HG02852 (cell line): ENCODE data around the gene CCR5.
A peak's percentile ranks its signal among the peaks of the same experiment; 100 is the strongest.

Experiments
- ATAC-seq: cut with Tn5 transposase; IDR thresholded peaks from one replicate; pipeline ENCODE4 v1.9.1; 2021; ENCODE audit warnings: mild to moderate bottlenecking, moderate library complexity; ENCODE audit not compliant: unreplicated experiment

The CCR5 gene

GRCh38 chr3:46358466-46358865, 12.3 kb upstream of the CCR5 start:
- no peak for ATAC-seq

- no peak for ATAC-seq
Observed at GRCh38 chr3:46359733-46360493, 10.8 kb upstream of the CCR5 start.

- ATAC-seq: no peak
Observed at GRCh38 chr3:46360907-46361306, 9.8 kb upstream of the CCR5 start.

GRCh38 chr3:46361408-46362283, 9.1 kb upstream of the CCR5 start:
- ATAC-seq: no peak

DNA sequence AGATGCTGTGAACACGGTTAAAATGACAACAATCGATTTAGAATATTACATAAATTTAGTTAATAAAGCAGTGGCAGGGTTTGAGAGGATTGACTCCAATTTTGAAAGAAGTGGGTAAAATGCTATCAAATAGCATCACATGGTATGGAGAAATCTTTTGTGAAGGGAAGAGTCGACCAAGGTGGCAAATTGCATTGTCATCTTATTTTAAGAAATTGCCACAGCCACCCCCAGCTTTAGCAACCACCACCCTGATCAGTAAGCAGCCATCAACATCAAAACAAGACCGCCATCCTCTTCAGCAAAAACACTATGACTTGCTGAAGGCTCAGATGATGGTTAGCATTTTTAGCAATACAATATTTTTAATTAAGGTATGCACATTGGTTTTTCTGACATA, 5.7 kb upstream of the CCR5 start:
- ATAC-seq: no peak

- no peak for ATAC-seq
Observed at GRCh38 chr3:46365737-46366524, 4.8 kb upstream of the CCR5 start.

DNA sequence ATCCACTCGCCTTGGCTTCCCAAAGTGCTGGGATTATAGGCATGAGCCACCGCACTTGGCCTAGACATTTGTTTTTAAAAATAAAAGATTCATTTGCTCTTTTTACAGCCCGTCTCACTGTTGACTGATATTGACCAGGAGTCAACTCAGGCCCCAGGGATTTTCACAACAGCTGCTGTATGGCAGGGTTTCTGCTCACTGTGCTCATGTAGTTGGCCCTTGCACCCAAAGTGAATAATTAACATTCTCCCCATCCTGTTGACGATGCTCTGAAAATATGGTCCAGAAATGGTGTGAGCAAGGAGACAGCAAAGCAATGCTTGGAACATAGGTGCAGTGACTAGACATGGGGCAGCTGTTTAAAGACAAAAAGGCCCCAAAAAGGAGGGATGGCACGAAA, 2.9 kb upstream of the CCR5 start:
- no peak for ATAC-seq

DNA sequence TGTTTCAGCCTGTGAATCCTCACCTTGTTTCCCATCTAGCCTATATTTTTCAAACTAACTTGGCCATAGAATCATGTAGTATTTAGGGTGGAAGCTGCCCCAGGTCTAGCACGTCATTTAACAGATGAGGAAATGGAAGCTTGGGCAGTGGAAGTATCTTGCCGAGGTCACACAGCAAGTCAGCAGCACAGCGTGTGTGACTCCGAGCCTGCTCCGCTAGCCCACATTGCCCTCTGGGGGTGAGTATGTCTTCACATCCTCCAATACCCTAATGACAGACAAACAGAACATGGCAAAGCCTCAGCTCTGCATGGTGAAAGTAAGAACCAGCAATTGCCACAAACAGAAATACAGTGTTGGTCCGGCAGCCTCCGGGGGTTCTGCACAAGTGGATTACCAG, 2.2 kb upstream of the CCR5 start:
- no peak for ATAC-seq

DNA sequence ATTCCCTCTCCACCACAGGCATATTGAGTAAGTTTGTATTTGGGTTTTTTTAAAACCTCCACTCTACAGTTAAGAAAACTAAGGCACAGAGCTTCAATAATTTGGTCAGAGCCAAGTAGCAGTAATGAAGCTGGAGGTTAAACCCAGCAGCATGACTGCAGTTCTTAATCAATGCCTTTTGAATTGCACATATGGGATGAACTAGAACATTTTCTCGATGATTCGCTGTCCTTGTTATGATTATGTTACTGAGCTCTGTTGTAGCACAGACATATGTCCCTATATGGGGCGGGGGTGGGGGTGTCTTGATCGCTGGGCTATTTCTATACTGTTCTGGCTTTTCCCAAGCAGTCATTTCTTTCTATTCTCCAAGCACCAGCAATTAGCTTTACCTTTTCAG, 1.6 kb upstream of the CCR5 start:
- no peak for ATAC-seq

GRCh38 chr3:46369675-46370132, 1.0 kb upstream of the CCR5 start:
- peak; percentile 69 for ATAC-seq

GRCh38 chr3:46371519-46372340, 984 bp downstream of the CCR5 start:
- no peak for ATAC-seq

DNA sequence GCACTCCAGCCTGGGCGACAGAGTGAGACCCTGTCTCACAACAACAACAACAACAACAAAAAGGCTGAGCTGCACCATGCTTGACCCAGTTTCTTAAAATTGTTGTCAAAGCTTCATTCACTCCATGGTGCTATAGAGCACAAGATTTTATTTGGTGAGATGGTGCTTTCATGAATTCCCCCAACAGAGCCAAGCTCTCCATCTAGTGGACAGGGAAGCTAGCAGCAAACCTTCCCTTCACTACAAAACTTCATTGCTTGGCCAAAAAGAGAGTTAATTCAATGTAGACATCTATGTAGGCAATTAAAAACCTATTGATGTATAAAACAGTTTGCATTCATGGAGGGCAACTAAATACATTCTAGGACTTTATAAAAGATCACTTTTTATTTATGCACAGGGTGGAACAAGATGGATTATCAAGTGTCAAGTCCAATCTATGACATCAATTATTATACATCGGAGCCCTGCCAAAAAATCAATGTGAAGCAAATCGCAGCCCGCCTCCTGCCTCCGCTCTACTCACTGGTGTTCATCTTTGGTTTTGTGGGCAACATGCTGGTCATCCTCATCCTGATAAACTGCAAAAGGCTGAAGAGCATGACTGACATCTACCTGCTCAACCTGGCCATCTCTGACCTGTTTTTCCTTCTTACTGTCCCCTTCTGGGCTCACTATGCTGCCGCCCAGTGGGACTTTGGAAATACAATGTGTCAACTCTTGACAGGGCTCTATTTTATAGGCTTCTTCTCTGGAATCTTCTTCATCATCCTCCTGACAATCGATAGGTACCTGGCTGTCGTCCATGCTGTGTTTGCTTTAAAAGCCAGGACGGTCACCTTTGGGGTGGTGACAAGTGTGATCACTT, 2.0 kb downstream of the CCR5 start:
- no peak for ATAC-seq

DNA sequence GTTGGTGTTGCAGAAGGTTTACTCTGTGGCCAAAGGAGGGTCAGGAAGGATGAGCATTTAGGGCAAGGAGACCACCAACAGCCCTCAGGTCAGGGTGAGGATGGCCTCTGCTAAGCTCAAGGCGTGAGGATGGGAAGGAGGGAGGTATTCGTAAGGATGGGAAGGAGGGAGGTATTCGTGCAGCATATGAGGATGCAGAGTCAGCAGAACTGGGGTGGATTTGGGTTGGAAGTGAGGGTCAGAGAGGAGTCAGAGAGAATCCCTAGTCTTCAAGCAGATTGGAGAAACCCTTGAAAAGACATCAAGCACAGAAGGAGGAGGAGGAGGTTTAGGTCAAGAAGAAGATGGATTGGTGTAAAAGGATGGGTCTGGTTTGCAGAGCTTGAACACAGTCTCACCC, 4.0 kb downstream of the CCR5 start:
- no peak for ATAC-seq

DNA sequence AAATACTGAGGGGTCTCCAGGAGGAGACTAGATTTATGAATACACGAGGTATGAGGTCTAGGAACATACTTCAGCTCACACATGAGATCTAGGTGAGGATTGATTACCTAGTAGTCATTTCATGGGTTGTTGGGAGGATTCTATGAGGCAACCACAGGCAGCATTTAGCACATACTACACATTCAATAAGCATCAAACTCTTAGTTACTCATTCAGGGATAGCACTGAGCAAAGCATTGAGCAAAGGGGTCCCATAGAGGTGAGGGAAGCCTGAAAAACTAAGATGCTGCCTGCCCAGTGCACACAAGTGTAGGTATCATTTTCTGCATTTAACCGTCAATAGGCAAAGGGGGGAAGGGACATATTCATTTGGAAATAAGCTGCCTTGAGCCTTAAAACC, 4.5 kb downstream of the CCR5 start:
- ATAC-seq: no peak

GRCh38 chr3:46375814-46376213, 5.1 kb downstream of the CCR5 start:
- no peak for ATAC-seq

DNA sequence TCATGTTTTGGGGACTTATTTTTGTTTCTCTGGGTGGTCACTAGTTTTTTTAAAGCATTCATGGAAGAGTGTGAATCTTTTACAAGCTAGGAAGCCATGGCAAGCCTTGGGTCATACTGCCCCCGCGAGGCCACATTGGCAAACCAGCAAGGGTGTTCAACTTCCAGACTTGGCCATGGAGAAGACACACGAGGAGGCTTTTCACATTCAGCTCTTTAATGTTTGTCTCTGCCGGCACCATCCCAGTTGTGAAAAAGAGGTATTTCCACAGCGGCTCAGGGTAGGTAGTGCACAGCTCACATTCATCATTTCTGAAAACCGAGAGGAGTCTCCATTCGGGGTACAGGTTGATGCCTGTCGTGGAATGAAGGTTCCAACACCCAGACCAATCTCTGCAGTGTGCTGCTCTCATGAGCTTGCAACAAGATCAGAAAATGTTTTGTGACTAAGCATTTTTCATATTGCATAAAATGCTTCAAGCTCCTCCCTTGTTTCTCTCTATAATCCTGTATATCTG, 7.7 kb downstream of the CCR5 start:
- no peak for ATAC-seq

DNA sequence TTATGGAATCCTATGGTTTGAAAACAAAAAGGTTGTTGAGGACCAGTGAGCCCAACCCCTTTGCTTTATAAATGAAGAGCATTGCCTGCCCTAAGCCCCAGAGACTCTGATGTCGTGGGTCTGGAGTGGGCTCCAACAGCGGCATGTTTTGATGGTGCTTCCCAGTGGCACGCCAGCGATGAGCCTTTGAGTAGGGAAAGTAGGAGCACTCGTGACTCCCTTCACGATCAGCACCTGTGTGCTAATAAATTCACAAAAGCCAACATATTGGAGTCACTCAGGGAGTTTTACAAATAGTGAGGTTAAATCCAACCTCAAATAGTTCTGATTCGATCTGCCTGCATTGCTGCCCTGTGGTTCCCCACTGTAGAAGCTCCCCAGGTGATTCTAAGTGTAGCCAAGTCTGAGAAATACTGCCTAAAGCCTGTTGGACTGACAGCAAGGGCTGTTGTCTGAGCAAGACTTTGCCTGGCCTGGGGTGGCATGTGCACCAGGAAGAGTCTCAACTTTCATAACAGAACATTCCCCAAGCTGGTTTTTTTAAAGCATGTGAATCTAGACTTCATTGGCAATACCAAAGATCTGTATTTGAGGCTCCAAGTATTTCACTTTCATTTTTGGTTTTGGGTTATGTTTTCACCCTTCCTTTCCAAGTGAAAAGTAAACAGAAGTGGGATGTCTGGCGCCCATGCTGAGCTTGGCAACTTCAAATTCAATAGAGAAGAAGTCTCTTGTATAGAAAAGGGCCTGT, 9.9 kb downstream of the CCR5 start:
- no peak for ATAC-seq

- ATAC-seq: no peak
Observed at GRCh38 chr3:46381625-46382024, 10.9 kb downstream of the CCR5 start.
